Measurements from ENCODE around the gene LAMC3.
"Not testable (repeated sequence)": the region's sequence is repeated elsewhere in the genome, so short reads cannot be mapped to it uniquely, and the experiment has no call there.

LAMC3 gene

DNA sequence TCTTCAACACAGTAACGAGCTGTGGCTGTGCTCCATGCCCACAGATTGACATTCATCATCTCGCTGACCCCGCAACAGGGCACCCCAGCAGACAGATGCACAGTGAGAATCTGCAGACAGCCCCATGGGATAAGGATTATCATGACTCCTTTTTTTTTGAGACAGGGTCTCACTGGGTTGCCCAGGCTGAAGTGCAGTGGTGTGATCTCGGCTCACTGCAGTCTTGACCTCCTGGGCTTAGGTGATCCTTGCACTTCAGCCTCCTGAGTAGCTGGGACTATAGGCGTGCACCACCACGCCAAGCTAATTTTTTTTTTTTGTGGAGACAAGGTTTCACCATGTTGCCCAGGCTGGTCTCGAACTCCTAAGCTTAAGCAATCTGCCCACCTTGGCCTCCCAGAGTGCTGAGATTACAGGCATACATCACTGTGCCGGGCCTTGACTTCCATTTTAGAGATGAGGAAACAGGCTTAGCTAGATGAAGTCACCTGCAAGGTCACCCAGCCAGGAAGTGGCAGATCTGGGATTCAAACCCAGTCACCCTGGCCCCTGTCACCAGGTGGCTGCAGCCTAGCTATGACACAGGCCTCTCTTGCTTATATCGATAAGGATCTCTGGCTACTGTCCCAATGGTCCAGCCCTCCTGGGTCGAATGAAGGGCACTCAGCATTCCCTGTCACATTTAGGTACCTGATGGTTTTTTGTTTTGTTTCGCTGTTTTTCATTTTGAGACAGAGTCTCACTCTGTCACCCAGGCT lies 92.4 kb downstream of the LAMC3 start:
- no peak for DNase-seq

DNA sequence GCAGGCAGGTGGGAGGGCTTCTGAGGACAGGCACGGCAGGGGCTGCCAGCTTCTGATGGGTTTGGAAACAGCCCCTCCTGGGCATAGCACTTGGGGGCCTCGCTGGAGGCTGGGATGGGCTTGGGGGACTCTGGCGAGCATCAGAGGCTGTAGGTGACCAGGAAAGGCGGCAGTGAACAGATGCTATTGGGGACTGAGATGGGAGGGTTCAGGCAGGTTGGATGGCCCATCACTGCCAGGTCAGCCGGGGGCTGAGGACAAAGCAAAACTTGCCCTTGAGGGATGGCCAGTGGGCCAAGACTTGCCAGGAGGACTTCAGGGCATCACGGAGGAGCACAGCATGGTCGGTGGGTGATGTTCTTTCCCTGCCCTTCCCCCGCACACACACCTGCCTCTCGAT lies 94.0 kb downstream of the LAMC3 start:
- no peak for DNase-seq

DNA sequence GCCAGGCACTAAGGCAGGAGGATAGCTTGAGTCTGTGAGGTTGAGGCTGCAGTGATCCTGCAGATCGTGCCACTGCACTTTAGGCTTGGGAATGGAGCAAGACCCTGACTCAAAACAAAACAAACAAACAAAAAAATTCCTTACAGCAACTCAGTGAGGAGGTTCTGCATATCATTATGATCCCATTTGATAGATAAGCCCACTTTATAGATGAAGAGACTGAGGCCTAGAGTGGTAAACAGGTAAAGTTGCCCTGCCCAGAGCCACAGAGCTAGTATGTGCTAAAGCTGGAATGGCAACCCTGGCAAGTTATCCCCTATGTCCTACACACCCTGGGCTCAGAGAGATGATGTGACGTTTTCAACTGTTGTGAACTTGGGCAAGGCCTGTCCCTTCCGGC lies 94.6 kb downstream of the LAMC3 start:
- no peak for DNase-seq

DNA sequence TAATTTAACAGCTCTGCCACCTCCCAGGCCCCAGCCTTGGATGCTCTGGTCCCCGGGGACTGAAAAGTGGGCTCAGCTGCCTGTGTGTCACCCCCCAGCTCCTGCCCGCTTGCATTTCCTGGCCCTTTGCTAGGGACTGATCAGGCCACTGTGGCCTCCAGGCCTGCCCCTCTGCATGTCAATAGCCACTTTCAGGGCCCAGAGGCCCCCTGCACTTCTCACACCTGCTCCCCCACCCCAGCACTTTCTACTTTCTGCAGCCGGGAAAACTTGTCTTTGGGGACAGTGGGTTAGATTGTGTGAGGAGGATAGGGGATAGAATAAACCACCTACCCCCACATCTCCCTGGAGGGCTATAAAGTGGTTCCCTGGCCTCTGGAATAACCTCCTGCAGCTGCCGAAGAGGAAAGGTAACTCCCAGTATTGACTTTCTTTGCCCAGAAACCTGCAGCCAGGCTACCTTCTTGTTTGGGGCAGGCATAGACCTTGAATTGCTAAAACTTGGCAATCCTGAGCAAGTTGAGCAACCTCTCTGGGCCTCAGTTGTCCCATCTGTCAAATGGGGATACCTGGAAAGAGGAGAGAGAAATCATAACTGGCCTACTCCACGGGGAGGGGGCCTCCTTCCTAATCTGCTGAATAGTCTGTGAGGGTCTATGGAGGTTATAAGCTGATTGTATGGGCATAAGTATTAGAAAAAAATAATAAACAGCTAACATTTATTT lies 95.2 kb downstream of the LAMC3 start:
- no peak for DNase-seq

DNA sequence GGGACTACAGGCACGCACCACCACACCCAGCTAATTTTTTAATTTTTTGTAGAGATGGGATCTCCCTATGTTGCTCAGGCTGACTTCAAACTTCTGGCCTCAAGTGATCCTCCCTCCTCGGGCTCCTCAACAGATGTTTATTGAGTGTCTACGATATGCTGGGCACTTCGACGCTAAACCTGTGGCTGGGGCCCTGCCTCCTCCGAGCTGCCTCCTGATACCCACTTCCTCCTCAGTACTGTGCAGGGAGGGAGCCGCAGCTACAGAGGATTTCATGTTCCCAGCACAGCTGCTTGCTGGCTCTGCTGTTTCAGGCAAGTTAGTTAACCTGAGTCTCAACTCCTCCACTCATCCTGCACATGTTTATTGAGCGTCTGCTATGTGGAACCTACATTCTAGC lies 97.0 kb downstream of the LAMC3 start:
- DNase-seq, result no peak

DNA sequence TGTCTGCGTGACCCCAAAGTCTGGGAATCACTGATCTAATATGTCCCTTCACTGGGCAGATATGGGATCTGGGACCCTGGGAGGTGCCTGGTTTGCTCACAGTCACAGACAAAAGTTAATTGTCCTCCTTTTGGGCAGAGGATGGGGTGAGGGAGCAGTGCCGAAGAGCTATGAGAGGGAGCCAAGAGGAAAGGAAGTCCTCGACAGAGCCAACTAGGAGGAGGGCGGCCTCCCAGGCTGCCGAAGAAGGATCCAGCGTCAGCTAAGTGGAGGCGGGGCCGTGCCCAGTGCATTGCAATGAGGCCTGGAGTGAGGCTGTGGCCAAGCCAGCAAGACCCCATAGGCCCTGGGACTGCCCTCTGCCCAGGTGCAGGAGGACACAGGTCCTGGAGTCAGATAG lies 98.8 kb downstream of the LAMC3 start:
- no peak for DNase-seq

DNA sequence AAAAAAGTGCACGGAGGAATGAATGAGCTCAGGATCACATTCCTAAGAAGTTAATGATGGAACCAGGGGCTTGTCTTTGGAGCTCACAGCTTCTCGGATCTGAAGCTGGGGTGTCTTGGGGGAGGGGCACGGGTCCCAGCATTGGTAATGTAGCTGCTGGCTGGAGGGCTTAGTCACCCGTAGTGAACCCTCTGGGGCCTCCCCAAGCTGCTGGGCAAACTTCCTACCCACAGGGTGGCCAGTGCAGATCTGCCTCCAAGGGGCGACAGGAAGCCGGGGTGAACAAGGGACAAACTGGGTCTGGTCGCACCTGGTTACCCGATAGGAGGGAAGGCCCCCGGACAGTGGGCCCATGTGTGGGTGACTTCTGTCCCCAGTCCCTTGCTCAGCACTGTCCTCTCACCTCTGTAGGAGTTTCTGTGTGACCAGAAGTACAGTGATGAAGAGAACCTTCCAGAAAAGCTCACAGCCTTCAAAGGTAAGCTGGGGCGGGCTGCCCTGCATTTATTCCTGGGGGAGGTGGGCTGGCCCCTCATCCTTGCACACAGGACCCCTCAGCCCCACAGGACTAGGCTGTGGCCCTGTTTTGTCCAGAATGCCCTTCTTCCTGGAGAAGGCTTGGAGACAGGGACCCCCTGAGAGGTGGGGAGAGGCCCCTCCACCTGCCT lies 102.3 kb downstream of the LAMC3 start:
- no peak for DNase-seq

DNA sequence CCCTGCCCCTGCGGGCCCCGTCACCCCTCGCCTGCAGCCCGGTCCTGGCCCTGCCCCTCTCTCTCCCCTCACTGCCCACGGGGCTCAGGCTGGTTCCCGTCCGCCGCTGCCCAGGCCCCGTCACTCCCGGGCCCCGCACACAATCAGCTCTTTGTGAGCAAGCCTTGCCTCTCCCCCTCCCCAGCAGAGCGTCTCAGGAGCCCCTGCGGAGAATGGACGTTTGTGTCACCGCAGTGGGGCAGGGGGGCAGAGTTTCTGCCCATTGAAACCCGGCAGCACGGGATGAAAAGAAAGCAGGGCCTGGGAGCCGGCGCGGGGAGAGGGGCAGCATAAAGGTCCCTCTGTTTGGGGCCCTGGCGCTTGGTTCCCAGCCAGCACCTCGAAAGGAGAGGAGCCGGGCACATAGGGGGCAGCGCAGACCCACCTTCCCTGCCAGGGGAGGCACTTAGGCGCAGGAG lies 102.9 kb downstream of the LAMC3 start:
- no peak for DNase-seq

DNA sequence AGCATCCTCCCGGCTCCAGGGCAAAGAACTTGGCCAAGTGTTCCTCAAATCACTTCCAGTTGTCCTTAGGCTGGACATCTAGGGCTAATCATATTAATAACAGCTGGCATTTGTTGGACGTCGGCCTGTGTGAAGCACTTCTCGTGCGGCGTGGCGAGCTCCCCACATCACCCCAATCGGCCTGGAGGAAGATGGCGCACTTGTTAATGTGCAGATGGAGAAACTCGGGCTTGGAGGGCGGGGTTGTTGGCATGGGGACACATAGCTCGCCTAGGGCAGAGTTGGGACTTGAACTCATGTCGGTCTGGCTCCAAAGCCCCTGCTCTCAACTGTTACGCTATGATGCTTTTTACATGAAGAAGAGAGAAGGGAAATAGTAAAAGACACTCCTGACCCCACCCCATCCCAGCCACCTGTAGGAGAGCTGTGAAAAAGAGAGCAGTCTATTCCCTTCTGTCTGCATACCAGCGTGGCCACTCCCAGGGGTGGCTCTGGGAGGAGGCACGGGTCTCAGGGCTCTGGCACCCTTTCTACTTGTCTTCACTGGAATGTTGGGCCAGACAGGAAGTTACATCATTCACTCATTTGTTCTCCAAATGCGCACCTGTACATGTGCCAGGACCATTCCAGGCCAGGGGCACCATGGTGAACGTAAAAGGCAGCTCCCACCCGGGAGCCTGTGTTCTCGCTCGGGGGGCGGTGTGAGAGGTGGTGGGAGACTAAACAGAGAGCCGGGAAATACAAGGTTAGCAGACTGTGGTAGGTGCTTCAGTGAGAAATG lies 103.6 kb downstream of the LAMC3 start:
- DNase-seq, result no peak

DNA sequence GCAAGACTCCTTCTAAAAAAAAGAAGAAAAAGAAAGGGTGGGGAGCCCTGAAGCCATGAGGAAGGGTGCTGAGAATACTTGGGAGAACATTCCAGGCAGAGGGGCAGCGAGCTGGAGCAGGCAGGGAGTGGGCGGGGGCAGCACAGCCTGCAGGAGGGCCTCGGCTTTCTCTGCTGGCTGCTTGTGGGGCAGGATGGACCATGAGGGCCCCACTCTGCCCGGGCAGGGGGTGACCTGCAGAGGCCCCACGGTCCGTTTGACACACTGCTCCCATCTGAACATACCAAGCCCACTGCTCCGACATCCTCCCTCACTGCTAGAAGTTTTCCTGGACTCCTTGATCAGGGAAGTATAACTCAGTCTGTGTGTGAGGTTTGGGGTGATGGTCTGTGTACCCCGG lies 104.7 kb downstream of the LAMC3 start:
- no peak for DNase-seq

DNA sequence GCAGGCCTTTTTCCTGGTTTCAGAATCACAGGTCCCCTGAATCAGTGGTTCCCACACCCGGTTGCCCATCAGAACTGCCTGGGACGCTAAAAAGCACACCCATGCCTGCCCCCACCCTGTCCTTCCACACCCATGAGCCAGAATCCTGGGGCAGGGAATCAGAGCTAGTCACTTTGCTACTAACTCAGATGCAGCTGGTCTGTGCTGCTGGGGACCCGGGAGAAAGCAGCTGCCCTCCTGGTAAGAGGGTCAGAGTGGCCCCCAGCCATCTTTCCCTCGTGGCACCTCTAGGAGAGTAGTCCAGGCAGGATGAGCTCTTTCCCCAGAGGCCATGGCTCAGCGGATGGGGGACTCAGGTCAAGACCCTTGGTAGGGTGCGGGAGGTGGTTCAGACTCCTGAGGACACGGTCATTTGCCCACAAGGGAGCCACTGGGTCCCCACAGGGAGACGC lies 105.1 kb downstream of the LAMC3 start:
- no peak for DNase-seq

DNA sequence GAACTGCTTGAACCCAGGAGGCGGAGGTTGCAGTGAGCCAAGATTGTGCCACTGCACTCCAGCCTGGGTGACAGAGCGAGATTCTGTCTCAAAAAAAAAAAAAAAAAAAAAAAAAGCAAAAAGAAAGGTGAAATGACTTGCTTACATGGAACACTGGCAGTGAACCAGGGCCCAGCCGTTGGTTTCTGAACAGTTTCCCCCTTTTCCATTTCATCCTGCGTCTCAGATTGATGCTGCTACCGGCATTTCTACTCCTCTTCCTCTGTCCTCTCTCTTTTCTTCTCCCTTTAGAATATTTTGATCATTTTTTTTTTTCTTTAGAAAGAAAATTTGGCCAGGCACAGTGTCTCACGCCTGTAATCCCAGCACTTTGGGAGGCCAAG lies 106.4 kb downstream of the LAMC3 start:
- DNase-seq, result not testable (repeated sequence)

DNA sequence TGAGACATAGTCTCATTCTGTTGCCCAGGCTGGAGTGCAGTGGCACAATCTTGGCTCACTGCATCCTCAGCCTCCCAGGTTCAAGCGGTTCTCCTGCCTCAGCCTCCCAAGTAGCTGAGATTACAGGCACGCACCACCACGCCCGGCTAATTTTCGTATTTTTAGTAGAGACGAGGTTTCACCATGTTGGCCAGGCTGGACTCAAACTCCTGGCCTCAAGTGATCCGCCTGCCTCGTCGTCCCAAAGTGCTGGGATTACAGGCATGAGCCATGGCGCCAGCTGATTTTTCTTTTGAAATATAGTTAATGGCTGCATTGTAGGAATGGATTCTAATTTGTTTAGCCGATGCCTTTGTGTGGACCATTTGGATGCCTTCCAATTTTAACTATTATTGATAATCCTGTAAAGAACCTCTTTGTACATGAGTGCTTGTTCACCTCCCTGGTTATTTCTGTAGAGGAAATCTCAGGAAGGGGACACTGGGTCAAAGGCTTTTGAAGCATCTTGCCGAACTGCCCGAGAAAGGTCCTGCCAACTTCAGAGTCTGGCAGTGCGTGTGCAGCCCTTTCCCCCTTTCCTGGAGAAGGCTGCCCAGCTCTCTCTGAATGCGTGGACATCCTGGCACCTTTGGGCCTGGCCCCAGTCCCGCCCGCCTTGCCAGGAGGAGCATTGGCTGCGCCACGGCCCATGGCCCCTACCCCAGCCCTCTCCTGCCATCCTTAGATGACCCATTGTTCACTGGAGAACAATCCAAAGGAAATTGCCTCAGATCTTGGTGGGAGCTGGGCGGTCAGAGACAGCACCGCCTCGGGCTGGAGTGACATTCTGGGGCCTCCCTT lies 107.5 kb downstream of the LAMC3 start:
- DNase-seq, result no peak

DNA sequence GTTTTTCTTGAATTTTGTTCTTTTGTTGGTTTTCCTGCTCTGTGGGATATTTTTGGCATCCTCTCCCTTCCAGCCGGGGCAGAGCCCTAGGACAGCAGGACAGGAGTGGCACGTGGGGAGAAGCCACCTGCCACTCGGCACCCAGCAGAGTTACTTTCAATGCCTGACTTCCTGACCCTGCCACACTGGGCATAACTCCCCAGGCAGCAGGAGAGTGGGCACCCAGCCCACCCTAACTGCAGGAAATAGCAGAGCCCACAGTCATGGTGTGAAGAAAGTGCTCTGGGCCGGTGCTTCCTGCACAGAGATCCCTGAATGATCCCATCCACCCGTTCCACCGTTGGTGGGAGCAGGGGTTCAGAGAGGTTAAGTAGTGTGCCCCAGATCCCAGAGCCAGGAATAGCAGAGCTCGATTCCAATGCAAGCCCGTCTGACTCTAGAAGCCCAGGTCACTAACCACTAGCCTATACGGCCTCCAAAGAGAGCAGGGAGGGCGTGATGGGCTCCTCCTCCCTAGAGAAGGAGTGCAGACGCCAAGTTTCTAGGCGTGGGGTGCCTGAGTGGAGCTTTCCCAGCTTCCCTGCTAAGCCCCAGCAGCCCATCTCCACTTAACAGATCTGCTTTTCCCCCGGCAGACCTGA lies 108.3 kb downstream of the LAMC3 start:
- DNase-seq, result no peak

DNA sequence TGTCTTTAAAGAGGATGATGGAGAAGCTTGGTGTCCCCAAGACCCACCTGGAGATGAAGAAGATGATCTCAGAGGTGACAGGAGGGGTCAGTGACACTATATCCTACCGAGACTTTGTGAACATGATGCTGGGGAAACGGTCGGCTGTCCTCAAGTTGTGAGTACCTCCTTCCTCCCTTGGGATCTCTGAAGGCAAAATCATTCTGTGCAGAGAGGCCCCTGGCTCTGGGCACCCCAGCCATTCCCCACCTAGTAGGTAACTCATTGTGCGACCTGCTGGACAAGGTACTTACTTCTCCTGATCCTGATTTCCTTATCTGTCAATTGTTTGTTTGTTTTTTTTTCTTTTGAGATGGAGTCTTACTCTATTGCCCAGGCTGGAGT lies 108.8 kb downstream of the LAMC3 start:
- no peak for DNase-seq

DNA sequence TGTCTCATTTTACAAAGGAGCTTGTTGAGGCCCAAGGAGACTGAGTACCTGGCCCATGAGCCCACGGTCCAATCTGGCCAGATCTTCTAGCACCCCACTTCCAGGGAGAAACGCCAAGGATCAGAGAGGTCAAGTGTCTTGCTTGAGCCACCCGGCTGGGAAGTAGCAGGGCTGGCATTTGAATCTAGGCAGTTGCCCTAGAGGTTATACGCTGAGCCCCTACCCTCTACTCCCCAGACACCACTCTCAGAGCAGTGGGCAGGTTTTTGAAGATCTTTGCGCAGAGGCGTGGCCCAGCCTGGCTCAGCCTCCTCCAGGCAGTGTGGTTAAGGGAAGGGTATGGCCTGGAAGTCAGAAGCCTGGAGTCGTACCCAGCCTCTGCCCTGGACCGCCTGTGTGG lies 110.6 kb downstream of the LAMC3 start:
- DNase-seq, result no peak

DNA sequence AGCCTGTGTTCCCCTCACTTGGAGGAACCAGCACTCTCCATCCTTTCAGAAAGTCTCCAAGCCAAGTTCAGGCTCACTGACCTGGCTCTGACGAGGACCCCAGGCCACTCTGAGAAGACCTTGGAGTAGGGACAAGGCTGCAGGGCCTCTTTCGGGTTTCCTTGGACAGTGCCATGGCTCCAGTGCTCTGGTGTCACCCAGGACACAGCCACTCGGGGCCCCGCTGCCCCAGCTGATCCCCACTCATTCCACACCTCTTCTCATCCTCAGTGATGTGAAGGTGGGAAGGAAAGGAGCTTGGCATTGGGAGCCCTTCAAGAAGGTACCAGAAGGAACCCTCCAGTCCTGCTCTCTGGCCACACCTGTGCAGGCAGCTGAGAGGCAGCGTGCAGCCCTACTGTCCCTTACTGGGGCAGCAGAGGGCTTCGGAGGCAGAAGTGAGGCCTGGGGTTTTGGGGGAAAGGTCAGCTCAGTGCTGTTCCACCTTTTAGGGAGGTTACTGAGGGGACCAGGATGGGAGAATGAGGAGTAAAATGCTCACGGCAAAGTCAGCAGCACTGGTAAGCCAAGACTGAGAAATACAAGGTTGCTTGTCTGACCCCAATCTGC lies 111.8 kb downstream of the LAMC3 start:
- no peak for DNase-seq

DNA sequence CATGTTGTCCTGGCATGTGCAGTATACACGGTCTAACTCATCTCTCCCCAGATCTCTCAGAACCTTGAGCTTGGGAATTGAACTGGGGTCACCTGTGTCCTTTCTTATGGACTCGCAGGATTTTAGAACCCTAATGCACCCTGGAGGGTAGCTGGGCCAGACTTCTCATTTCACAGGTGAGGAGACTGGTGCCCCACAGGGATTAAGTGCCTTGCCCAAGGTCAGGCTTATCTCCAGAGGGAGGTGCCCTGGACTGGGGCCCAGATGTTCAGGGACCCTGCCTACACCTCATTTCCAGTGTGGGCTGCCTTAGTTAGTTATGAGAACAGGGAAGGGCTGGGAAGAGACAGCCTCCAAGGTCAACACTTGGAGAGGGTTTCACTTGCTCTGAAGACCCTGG lies 112.4 kb downstream of the LAMC3 start:
- DNase-seq, result peak; percentile 39

DNA sequence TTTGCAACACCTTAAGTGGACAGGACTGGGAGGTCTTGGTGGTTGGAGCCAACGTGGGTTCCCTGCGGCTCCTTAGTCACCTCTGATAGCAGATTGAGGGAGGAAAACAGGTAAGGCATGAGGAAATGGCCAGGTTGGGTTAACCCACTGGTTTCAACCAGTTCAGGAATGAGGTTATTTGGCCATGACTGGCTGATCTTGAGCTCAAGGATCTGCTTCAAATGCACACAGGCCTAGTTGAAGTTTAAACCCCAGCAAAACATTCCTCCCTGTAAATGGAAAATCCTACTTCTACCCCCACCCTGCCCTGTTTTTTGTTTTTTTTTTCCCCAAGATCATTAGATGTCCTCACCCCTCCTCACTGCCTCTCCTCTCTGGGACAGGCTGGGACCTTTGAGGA lies 113.2 kb downstream of the LAMC3 start:
- DNase-seq, result peak; percentile 30

DNA sequence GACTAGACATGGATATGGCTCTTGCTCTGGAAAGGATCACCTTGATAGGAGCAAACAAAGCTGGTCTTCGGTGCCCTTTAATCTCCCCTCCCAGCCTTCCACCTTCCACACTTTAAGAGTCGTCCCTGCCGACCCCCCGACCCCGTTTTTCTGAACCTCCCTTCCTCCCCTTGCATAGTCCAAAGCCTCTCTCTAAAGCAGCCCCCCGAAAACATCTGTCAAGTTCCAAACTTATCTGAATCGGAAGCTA lies 116.0 kb downstream of the LAMC3 start:
- DNase-seq, result no peak

DNA sequence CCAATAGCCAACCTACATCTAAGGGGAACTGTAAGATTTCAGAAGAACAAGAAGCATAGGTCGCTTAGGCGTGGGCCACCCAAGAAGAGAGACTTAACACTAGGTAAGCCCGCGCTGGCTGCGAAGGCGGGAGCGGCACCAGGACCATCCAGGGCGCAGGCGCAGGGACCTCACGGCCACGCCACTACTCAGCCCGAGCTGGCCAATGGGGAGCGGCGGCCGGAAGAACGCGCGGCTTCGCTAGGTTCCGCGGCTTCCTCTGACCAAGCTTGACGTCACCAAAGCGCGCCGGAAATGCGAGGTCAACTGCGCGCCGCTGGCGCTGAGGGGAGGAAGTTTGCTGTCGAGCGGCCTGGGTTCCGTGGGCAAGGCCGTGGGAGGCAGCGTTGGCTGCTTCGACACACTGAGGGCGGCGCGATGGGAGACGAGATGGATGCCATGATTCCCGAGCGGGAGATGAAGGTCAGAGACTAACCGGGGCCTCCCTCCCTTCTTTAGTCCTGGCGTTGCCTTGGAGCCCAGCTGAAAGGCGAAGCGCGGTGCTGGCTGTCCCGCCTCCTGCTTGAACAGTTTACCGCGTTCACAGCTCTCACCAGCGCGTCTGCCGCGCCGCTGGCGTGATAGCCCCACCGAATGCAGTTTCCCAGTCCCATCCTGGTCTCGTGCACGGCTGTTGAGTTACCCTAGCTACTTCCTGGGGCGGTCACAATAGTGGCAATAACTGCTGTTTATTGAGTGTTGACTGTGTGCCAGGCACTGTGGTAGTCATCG lies 116.5 kb downstream of the LAMC3 start, which contains the start of gene NUP214:
TSS of gene NUP214 (plus strand) at position 299 of the 771 bp plus-strand sequence. CDS start at position 418, 119 bp downstream.
- DNase-seq, result peak; percentile 100

All from activated CD8-positive, alpha-beta memory T cell treated with anti-CD3 and anti-CD28 coated beads, Interleukin-2, amount 50 U/mL, for 48 hours (primary cell).